ENCODE results near the gene KMT2E. TPM values are rescaled to one million over a fixed set of nuclear protein-coding genes. Genes with fewer than 3 reads are reported as not detected.

Gene KMT2E
- total RNA-seq, 2 experiments from 2014 or later: 50.1 to 72.8 TPM

- H2AFZ ChIP-seq (ENCODE audit: low read length): no peak overlapping the region
- peaks cover 14% of the 10 kb centered on the region for H3K36me3 ChIP-seq (ENCODE audit: insufficient read depth, low read length)
- no TSS peak for BruUV-seq (replicated peaks)
- ChIA-PET CTCF (ENCODE audit: unreplicated experiment) (no interaction called here), POLR2A (interaction anchor here (1.1 to 1.8 kb wide), 2 partner anchors 22 to 40 kb away, joined by 4 to 5 read pairs; no protein-coding TSS in a partner anchor)
- H3K4me1 ChIP-seq (ENCODE audit: insufficient read depth, low read length, poor library complexity, severe bottlenecking): peaks cover 94% of the 10 kb centered on the region
- no peak for DNase-seq (ENCODE audit: low spot score)
- intact Hi-C loops (cut with micrococcal nuclease; ENCODE audit: unreplicated experiment): no loop called here
- peaks cover 100% of the 10 kb centered on the region for H3K79me2 ChIP-seq (ENCODE audit: insufficient read depth, low read depth, low read length)
- H3K4me2 ChIP-seq (ENCODE audit: low read length): peak overlapping the region; percentile 67
- TF ChIP-seq EZH2phosphoT487 (IDR thresholded peaks at IDR 0.05; ENCODE audit: borderline replicate concordance, low read depth, low read length) (no peak), CTCF (conservative IDR thresholded peaks at IDR 0.05; ENCODE audit: low read length) (no peak)
- H4K20me1 ChIP-seq (ENCODE audit: insufficient read depth, low read length): peaks cover 62% of the 10 kb centered on the region
- peak overlapping the region; percentile 28 for H3K4me3 ChIP-seq (ENCODE audit: low read depth, low read length, poor library complexity, severe bottlenecking)
- H3K27ac ChIP-seq (ENCODE audit: low read depth, low read length, poor library complexity, severe bottlenecking): peak overlapping the region; percentile 26
- H3K9me2 ChIP-seq (ENCODE audit: insufficient read depth, low read length): no peaks in the 10 kb centered on the region
- H3K9me3 ChIP-seq (ENCODE audit: low read length): no peaks in the 10 kb centered on the region
Observed at GRCh38 chr7:105021352-105021751, 7.3 kb downstream of the KMT2E start.

GRCh38 chr7:105021967-105022366, 8.0 kb downstream of the KMT2E start:
- DNase-seq (ENCODE audit: low spot score): no peak
- peak overlapping the region; percentile 67 for H3K4me2 ChIP-seq (ENCODE audit: low read length)
- ChIA-PET CTCF (ENCODE audit: unreplicated experiment) (no interaction called here), POLR2A (interaction anchor here (1.0 to 1.1 kb wide), 2 partner anchors 13 to 41 kb away, joined by 3 to 4 read pairs; no protein-coding TSS in a partner anchor)
- intact Hi-C loops (cut with micrococcal nuclease; ENCODE audit: unreplicated experiment): no loop called here
- no peak overlapping the region for H3K27ac ChIP-seq (ENCODE audit: low read depth, low read length, poor library complexity, severe bottlenecking)
- no peak for TF ChIP-seq CTCF (conservative IDR thresholded peaks at IDR 0.05; ENCODE audit: low read length)
- peaks cover 10% of the 10 kb centered on the region for H3K36me3 ChIP-seq (ENCODE audit: insufficient read depth, low read length)
- no peaks in the 10 kb centered on the region for H3K9me3 ChIP-seq (ENCODE audit: low read length)
- peaks cover 100% of the 10 kb centered on the region for H3K79me2 ChIP-seq (ENCODE audit: insufficient read depth, low read depth, low read length)
- no peak overlapping the region for H2AFZ ChIP-seq (ENCODE audit: low read length)
- H3K9me2 ChIP-seq (ENCODE audit: insufficient read depth, low read length): no peaks in the 10 kb centered on the region
- no TSS peak for BruUV-seq (replicated peaks)
- H4K20me1 ChIP-seq (ENCODE audit: insufficient read depth, low read length): peaks cover 62% of the 10 kb centered on the region
- peak overlapping the region; percentile 36 for H3K4me3 ChIP-seq (ENCODE audit: low read depth, low read length, poor library complexity, severe bottlenecking)
- peaks cover 94% of the 10 kb centered on the region for H3K4me1 ChIP-seq (ENCODE audit: insufficient read depth, low read length, poor library complexity, severe bottlenecking)

GRCh38 chr7:105022458-105022857, 8.5 kb downstream of the KMT2E start:
- Histone ChIP-seq H3K4me3 (ENCODE audit: low read depth, low read length, poor library complexity, severe bottlenecking) (peak overlapping the region; percentile 36), H3K4me2 (ENCODE audit: low read length) (peak overlapping the region; percentile 67), H2AFZ (ENCODE audit: low read length) (no peak overlapping the region), H3K9me3 (ENCODE audit: low read length) (no peaks in the 10 kb centered on the region), H3K27ac (ENCODE audit: low read depth, low read length, poor library complexity, severe bottlenecking) (no peak overlapping the region), H3K9me2 (ENCODE audit: insufficient read depth, low read length) (no peaks in the 10 kb centered on the region), H3K36me3 (ENCODE audit: insufficient read depth, low read length) (peaks cover 10% of the 10 kb centered on the region), H4K20me1 (ENCODE audit: insufficient read depth, low read length) (peaks cover 62% of the 10 kb centered on the region), H3K79me2 (ENCODE audit: insufficient read depth, low read depth, low read length) (peaks cover 100% of the 10 kb centered on the region), H3K4me1 (ENCODE audit: insufficient read depth, low read length, poor library complexity, severe bottlenecking) (peaks cover 94% of the 10 kb centered on the region)
- ChIA-PET POLR2A (interaction anchor here (1.0 kb wide), 1 partner anchor 13 kb away, joined by 3 read pairs; no protein-coding TSS in a partner anchor), CTCF (ENCODE audit: unreplicated experiment) (no interaction called here)
- intact Hi-C loops (cut with micrococcal nuclease; ENCODE audit: unreplicated experiment): no loop called here
- no peak for DNase-seq (ENCODE audit: low spot score)
- TF ChIP-seq EZH2phosphoT487 (IDR thresholded peaks at IDR 0.05; ENCODE audit: borderline replicate concordance, low read depth, low read length) (no peak), CTCF (conservative IDR thresholded peaks at IDR 0.05; ENCODE audit: low read length) (no peak)
- no TSS peak for BruUV-seq (replicated peaks)
